H9 (cell line): ENCODE results near the gene PPM1B. TPM values are rescaled to one million over a fixed set of nuclear protein-coding genes. Genes with fewer than 3 reads are reported as not detected.

Experiments
- DNase-seq: peaks from one replicate; pipeline ENCODE4 v3.0.0-alpha.2; 2017
- H2AFZ ChIP-seq: one replicate; pipeline ENCODE4 v1.6.1; 2013; ENCODE audit warnings: mild to moderate bottlenecking, low read length, control low read depth, moderate library complexity
- H2AK5ac ChIP-seq: 2 replicates; pipeline ENCODE4 v1.6.1; 2013; ENCODE audit warnings: low read length, control low read depth, mixed read lengths; ENCODE audit not compliant: insufficient read length
- H2BK120ac ChIP-seq: one replicate; pipeline ENCODE4 v1.6.1; 2013; ENCODE audit warnings: low read depth, mild to moderate bottlenecking, low read length, control low read depth, inconsistent platforms; ENCODE audit not compliant: poor library complexity, severe bottlenecking
- H2BK12ac ChIP-seq: 2 replicates; pipeline ENCODE4 v1.6.1; 2013; ENCODE audit warnings: low read length, control low read depth, mixed read lengths, low read depth; ENCODE audit not compliant: insufficient read length
- H2BK15ac ChIP-seq: 2 replicates; pipeline ENCODE4 v1.6.1; 2013; ENCODE audit warnings: low read depth, low read length, control low read depth
- H2BK20ac ChIP-seq: one replicate; pipeline ENCODE4 v1.6.1; 2013; ENCODE audit warnings: low read depth, mild to moderate bottlenecking, low read length, control low read depth, inconsistent platforms; ENCODE audit not compliant: poor library complexity, severe bottlenecking
- H2BK5ac ChIP-seq: 2 replicates; pipeline ENCODE4 v1.6.1; 2013; ENCODE audit warnings: low read length, control low read depth, mixed read lengths; ENCODE audit not compliant: insufficient read length
- H3K14ac ChIP-seq: 2 replicates; pipeline ENCODE4 v1.6.1; 2013; ENCODE audit warnings: low read length, control low read depth; ENCODE audit not compliant: insufficient read depth
- H3K18ac ChIP-seq: 2 replicates; pipeline ENCODE4 v1.6.1; 2013; ENCODE audit warnings: low read depth, mild to moderate bottlenecking, mixed read lengths, low read length, control low read depth; ENCODE audit not compliant: insufficient read length
- H3K23ac ChIP-seq: 2 replicates; pipeline ENCODE4 v1.6.1; 2013; ENCODE audit warnings: low read length, control low read depth, mixed read lengths, low read depth; ENCODE audit not compliant: insufficient read length
- H3K23me2 ChIP-seq: 2 replicates; pipeline ENCODE4 v1.6.1; 2013; ENCODE audit warnings: low read depth, mild to moderate bottlenecking, mixed read lengths, low read length, control low read depth; ENCODE audit not compliant: insufficient read length, poor library complexity, severe bottlenecking
- H3K27ac ChIP-seq: 2 replicates; pipeline ENCODE4 v1.5.1; 2013; ENCODE audit warnings: low read length, control low read depth, mixed read lengths, low read depth; ENCODE audit not compliant: insufficient read length
- H3K27me3 ChIP-seq: 2 replicates; pipeline ENCODE4 v1.6.1; 2013; ENCODE audit warnings: low read length, control low read depth, inconsistent platforms; ENCODE audit not compliant: insufficient read depth
- H3K4ac ChIP-seq: 2 replicates; pipeline ENCODE4 v1.6.1; 2013; ENCODE audit warnings: low read depth, mild to moderate bottlenecking, control low read depth, inconsistent platforms, low read length, moderate library complexity
- H3K4me1 ChIP-seq: 2 replicates; pipeline ENCODE4 v1.6.1; 2013; ENCODE audit warnings: low read length, control low read depth, inconsistent platforms; ENCODE audit not compliant: insufficient read depth
- H3K4me2 ChIP-seq: 2 replicates; pipeline ENCODE4 v1.6.1; 2013; ENCODE audit warnings: low read length, control low read depth, mixed read lengths; ENCODE audit not compliant: insufficient read length, insufficient read depth
- H3K56ac ChIP-seq: 2 replicates; pipeline ENCODE4 v1.6.1; 2013; ENCODE audit warnings: low read depth, mild to moderate bottlenecking, mixed read lengths, low read length, control low read depth; ENCODE audit not compliant: insufficient read length
- H3K79me1 ChIP-seq: 2 replicates; pipeline ENCODE4 v1.6.1; 2013; ENCODE audit warnings: low read depth, mild to moderate bottlenecking, moderate library complexity, low read length, control low read depth, inconsistent platforms; ENCODE audit not compliant: insufficient read depth, poor library complexity, severe bottlenecking
- H3K79me2 ChIP-seq: 2 replicates; pipeline ENCODE4 v1.6.1; 2013; ENCODE audit warnings: low read length, control low read depth, inconsistent platforms; ENCODE audit not compliant: insufficient read depth
- H3K9ac ChIP-seq: 2 replicates; pipeline ENCODE4 v1.6.1; 2013; ENCODE audit warnings: low read length, control low read depth, mixed read lengths; ENCODE audit not compliant: insufficient read length; ENCODE audit errors: extremely low read depth
- H3K9me3 ChIP-seq: one replicate; pipeline ENCODE4 v1.6.1; 2013; ENCODE audit warnings: low read depth, low read length, inconsistent platforms; ENCODE audit not compliant: control insufficient read depth
- H3T11ph ChIP-seq: one replicate; pipeline ENCODE4 v1.6.1; 2013; ENCODE audit warnings: mild to moderate bottlenecking, low read length, control low read depth, inconsistent platforms
- H4K20me1 ChIP-seq: one replicate; pipeline ENCODE4 v1.6.1; 2013; ENCODE audit not compliant: control insufficient read depth, insufficient read length, insufficient read depth
- H4K5ac ChIP-seq: 2 replicates; pipeline ENCODE4 v1.6.1; 2013; ENCODE audit warnings: low read depth, mild to moderate bottlenecking, mixed read lengths, low read length, control low read depth; ENCODE audit not compliant: insufficient read length
- H4K8ac ChIP-seq: replicated peaks from 2 replicates; pipeline ENCODE4 v1.6.1; 2013; ENCODE audit warnings: low read length, control low read depth, mixed read lengths, low read depth; ENCODE audit not compliant: insufficient read length
- H4K91ac ChIP-seq: 2 replicates; pipeline ENCODE4 v1.6.1; 2013; ENCODE audit warnings: low read depth, mild to moderate bottlenecking, moderate library complexity, mixed read lengths, low read length, control low read depth; ENCODE audit not compliant: insufficient read length
- H3K27ac Mint-ChIP-seq, 3 experiments: 2 replicates in 2 of 3; 3 replicates in 1 of 3; pipeline ENCODE4 v1.8.0; 2020 to 2021; ENCODE audit warnings: mixed read lengths in 3 of 3, mild to moderate bottlenecking in 1 of 3, moderate library complexity in 1 of 3
- H3K27me3 Mint-ChIP-seq: 2 replicates; pipeline ENCODE4 v1.8.0; 2021; ENCODE audit warnings: low read depth, mild to moderate bottlenecking, moderate library complexity, mixed read lengths
- H3K36me3 Mint-ChIP-seq, 3 experiments: 2 replicates in 2 of 3; 3 replicates in 1 of 3; pipeline ENCODE4 v1.8.0; 2020 to 2021; ENCODE audit warnings: low read depth in 3 of 3, mixed read lengths in 3 of 3; ENCODE audit not compliant: insufficient read depth in 1 of 3
- H3K4me1 Mint-ChIP-seq, 2 experiments: 2 replicates each; pipeline ENCODE4 v1.8.0; 2020; ENCODE audit warnings: mixed read lengths in 2 of 2
- H3K4me3 Mint-ChIP-seq, 2 experiments: 2 replicates in 1 of 2; 3 replicates in 1 of 2; pipeline ENCODE4 v1.8.0; 2020 to 2021; ENCODE audit warnings: mild to moderate bottlenecking in 2 of 2, mixed read lengths in 2 of 2, moderate library complexity in 1 of 2
- H3K9me3 Mint-ChIP-seq, 2 experiments: 2 replicates in 1 of 2; 3 replicates in 1 of 2; pipeline ENCODE4 v1.8.0; 2020; ENCODE audit warnings: mild to moderate bottlenecking in 2 of 2, mixed read lengths in 2 of 2, moderate library complexity in 1 of 2
- total RNA-seq: library from RNA; stranded (reverse); gene quantifications from 2 replicates; pipeline ENCODE4 v1.2.1, GENCODE V29; 2021
- TF ChIP-seq, protein P1 (sequence below): fragments of 200-600 bp; sonication (generic); conservative IDR thresholded peaks from 3 replicates; pipeline ENCODE4 v1.8.0; 2021; ENCODE audit warnings: antibody characterized with exemption, mild to moderate bottlenecking

The PPM1B gene
- total RNA-seq, 1 experiment from 2014 or later, result 156 TPM

DNA sequence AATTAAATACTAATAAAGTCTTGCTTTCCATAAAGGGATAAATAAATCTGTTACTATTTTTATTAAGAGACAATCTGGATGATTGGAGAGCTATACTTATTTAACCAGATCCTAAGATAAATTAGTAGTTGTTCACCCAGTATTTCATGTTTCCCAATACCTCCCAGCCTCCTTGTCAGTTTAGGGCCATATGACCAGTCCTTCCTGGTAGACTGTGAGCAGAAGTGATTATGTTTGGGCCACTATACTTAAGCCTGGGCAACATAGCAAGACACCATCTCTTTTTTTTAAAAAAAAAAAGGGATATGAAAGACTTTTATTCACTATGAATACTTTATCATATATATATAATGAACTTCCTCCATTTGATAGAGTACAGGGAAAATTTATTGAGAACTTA lies 48.8 kb upstream of the PPM1B start:
- Histone ChIP-seq H3K4me2 (no peak overlapping the region), H3K4me1 (no peaks in the 10 kb centered on the region; the same call in 1 of the 2 replicates), H2BK120ac (no peak overlapping the region), H3K23me2 (no peaks in the 10 kb centered on the region), H3K27me3 (no peaks in the 10 kb centered on the region), H3T11ph (no peak overlapping the region), H3K27ac (no peak overlapping the region), H3K4ac (no peak overlapping the region), H4K91ac (no peak overlapping the region), H2BK5ac (no peak overlapping the region), H3K56ac (no peak overlapping the region), H4K5ac (no peak overlapping the region), H4K8ac (no peak overlapping the region), H3K18ac (no peak overlapping the region), H4K20me1 (no peaks in the 10 kb centered on the region), H3K9me3 (no peaks in the 10 kb centered on the region), H3K79me1 (no peaks in the 10 kb centered on the region), H2AK5ac (no peak overlapping the region), H3K23ac (no peak overlapping the region), H2BK12ac (no peak overlapping the region), H3K9ac (no peak overlapping the region), H2AFZ (no peak overlapping the region), H3K79me2 (no peaks in the 10 kb centered on the region), H2BK20ac (no peak overlapping the region), H2BK15ac (no peak overlapping the region), H3K14ac (no peak overlapping the region)
- H3K4me3 Mint-ChIP-seq, result no peak overlapping the region
- no peaks in the 10 kb centered on the region; a peak in 1 of 5 replicates for H3K9me3 Mint-ChIP-seq
- no peak for DNase-seq
- TF ChIP-seq, protein P1, sequence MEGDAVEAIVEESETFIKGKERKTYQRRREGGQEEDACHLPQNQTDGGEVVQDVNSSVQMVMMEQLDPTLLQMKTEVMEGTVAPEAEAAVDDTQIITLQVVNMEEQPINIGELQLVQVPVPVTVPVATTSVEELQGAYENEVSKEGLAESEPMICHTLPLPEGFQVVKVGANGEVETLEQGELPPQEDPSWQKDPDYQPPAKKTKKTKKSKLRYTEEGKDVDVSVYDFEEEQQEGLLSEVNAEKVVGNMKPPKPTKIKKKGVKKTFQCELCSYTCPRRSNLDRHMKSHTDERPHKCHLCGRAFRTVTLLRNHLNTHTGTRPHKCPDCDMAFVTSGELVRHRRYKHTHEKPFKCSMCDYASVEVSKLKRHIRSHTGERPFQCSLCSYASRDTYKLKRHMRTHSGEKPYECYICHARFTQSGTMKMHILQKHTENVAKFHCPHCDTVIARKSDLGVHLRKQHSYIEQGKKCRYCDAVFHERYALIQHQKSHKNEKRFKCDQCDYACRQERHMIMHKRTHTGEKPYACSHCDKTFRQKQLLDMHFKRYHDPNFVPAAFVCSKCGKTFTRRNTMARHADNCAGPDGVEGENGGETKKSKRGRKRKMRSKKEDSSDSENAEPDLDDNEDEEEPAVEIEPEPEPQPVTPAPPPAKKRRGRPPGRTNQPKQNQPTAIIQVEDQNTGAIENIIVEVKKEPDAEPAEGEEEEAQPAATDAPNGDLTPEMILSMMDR, result no peak
- H3K27ac Mint-ChIP-seq, result no peak overlapping the region
- H3K27me3 Mint-ChIP-seq, result no peaks in the 10 kb centered on the region
- H3K4me1 Mint-ChIP-seq, result peaks cover 7 to 8% of the 10 kb centered on the region in 2 experiments; a peak in 2 of 4 replicates
- H3K36me3 Mint-ChIP-seq, result no peaks in the 10 kb centered on the region; a peak in 1 of 7 replicates
